Urinary bladder (tissue), 4 donors: ENCODE data around the gene STK4. TPM values are rescaled to one million over a fixed set of nuclear protein-coding genes. Genes with fewer than 3 reads are reported as not detected.
A peak's percentile ranks its signal among the peaks of the same experiment; 100 is the strongest.

Source experiments
- DNase-seq: peaks from one replicate; pipeline ENCODE4 v3.0.0-alpha.2; 2015; ENCODE audit errors: extremely low spot score
- H3K27ac ChIP-seq: one replicate; pipeline ENCODE4 v1.5.1; 2013; ENCODE audit warnings: low read depth, mild to moderate bottlenecking, moderate library complexity
- H3K36me3 ChIP-seq: one replicate; pipeline ENCODE4 v1.6.1; 2013; ENCODE audit warnings: mild to moderate bottlenecking, moderate library complexity; ENCODE audit not compliant: insufficient read depth
- H3K4me1 ChIP-seq: one replicate; pipeline ENCODE4 v1.6.1; 2013; ENCODE audit warnings: mild to moderate bottlenecking, moderate library complexity; ENCODE audit not compliant: insufficient read depth
- H3K4me3 ChIP-seq: one replicate; pipeline ENCODE4 v1.5.1; 2013; ENCODE audit warnings: low read depth, low read length
- WGBS: extraction: QIAGEN DNeasy Blood & Tissue Kit; methylation state at CpG from one replicate; pipeline ENCODE4 v1.1.7; 2013; 5-methylcytosine and 5-hydroxymethylcytosine counted together
- polyA plus RNA-seq: library from polyadenylated mRNA; stranded (reverse); fragments of 200-250 nt; gene quantifications from one replicate; pipeline ENCODE4 v1.2.3, GENCODE V29; 2013
- total RNA-seq: library from RNA; depleted of rRNA; stranded (reverse); fragments of >200 nt; gene quantifications from one replicate; pipeline ENCODE4 v1.2.3, GENCODE V29; 2014
- donor health status: healthy with polysubstance abuse.
- donor health status: healthy.

Gene STK4
- total and polyA plus RNA-seq, 2 donors, result 11.6 to 37.5 TPM

DNA sequence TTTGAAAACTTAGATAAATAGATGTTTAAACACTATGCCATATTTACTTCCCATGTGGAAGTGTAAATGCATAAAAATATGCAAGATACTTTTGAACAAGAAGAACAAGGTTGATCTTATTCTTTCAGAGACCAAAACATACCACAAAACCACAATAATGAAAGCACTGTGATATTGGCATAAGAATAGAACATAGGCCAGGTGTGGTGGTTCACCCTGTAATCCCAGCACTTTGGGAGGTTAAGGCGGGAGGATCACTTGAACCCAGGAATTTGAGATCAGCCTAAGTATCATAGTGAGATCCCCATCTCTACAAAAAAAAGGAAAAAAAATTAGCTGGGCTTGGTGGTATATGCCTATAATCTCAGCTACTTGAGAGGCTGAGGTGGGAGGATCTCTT lies 68.1 kb downstream of the STK4 start:
- Histone ChIP-seq H3K27ac (no peak overlapping the region), H3K4me1 (no peaks in the 10 kb centered on the region), H3K36me3 (no peaks in the 10 kb centered on the region), H3K4me3 (no peak overlapping the region)
- WGBS, result 98% methylated on average over 1 of the region's 1 CpG
- no peak for DNase-seq

GRCh38 chr20:45036044-45036755 lies 69.9 kb downstream of the STK4 start:
- no peaks in the 10 kb centered on the region for H3K36me3 ChIP-seq

GRCh38 chr20:45037050-45037449 lies 70.7 kb downstream of the STK4 start:
- H3K27ac ChIP-seq, result no peak overlapping the region
- DNase-seq, result no peak
- no peaks in the 10 kb centered on the region for H3K4me1 ChIP-seq
- WGBS, result 76% methylated on average over 1 of the region's 1 CpG
- H3K4me3 ChIP-seq, result no peak overlapping the region
- H3K36me3 ChIP-seq, result no peaks in the 10 kb centered on the region

More at GRCh38 chr20:45036044-45036755, 69.9 kb downstream of the STK4 start:
- 93% methylated on average over 10 of the region's 10 CpGs for WGBS
- H3K4me1 ChIP-seq, result no peaks in the 10 kb centered on the region
- H3K4me3 ChIP-seq, result no peak overlapping the region
- H3K27ac ChIP-seq, result no peak overlapping the region
- DNase-seq, result no peak

DNA sequence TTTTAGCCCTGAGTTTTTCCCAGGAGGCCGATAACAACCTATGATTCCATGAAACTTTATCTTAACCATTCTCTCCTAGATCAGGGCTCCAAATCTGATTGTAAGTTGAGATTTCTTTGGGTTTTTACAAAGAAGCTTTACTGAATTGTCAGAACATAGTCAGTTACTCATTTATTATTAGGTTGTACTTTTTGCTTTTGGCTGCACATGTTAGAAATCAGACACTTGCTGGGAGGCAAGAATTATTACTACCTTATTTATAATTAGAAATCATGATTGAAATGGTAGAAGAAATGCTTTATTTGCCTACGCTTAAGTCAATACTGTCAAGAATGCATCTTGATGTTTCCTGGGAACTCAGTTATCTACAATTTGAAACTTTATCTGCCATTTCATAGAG lies 71.3 kb downstream of the STK4 start:
- 88% methylated on average over 2 of the region's 2 CpGs for WGBS
- H3K36me3 ChIP-seq, result no peaks in the 10 kb centered on the region
- H3K27ac ChIP-seq, result no peak overlapping the region
- no peak for DNase-seq
- no peak overlapping the region for H3K4me3 ChIP-seq
- no peaks in the 10 kb centered on the region for H3K4me1 ChIP-seq

DNA sequence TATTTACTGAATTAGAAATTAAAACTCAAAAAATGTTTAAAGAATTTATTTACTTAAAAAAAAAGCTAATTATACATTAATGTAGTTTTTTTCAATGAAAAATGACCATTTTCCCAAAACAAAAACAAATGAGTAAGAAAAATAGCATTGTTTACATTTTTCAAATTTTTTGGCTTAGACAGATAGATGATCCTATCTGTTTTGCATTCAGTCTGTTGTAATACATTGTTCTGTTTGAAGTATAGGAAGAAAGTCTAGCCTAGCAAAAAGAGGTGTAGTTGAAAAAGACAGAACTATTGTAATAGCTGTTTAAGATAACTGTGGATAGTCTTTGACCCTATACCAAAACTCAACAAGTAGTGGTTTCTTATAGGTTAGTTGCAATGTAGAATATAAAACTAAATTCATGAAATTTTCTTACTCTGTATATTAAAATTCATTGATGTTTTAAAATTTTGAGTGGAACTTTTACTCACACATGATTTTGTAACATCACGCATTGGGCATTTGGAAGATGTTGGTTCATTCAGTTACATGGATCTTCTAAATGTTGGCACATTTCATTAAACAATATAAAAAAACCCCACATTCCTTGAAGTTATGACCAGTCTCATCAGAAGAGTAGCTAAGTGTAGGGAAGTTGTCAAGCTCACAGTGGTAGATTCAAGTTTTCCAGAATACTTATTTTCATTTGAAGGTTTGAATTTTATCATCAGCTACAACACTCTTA lies 72.6 kb downstream of the STK4 start:
- WGBS, result 92% methylated on average over 1 of the region's 1 CpG
- H3K27ac ChIP-seq, result no peak overlapping the region
- DNase-seq, result no peak
- no peak overlapping the region for H3K4me3 ChIP-seq
- H3K4me1 ChIP-seq, result no peaks in the 10 kb centered on the region
- H3K36me3 ChIP-seq, result no peaks in the 10 kb centered on the region

- H3K27ac ChIP-seq, result no peak overlapping the region
- H3K4me1 ChIP-seq, result no peaks in the 10 kb centered on the region
- WGBS, result 93% methylated on average over 1 of the region's 1 CpG
- DNase-seq, result no peak
- no peak overlapping the region for H3K4me3 ChIP-seq
- H3K36me3 ChIP-seq, result no peaks in the 10 kb centered on the region
Observed at GRCh38 chr20:45039475-45039820, 73.1 kb downstream of the STK4 start.

- H3K4me3 ChIP-seq, result no peak overlapping the region
- H3K36me3 ChIP-seq, result no peaks in the 10 kb centered on the region
- no peaks in the 10 kb centered on the region for H3K4me1 ChIP-seq
- H3K27ac ChIP-seq, result no peak overlapping the region
- whole genome bisulfite sequencing, result 65% methylated on average over 5 of the region's 5 CpGs
- DNase-seq, result no peak
Observed at GRCh38 chr20:45041464-45042337, 75.4 kb downstream of the STK4 start.

DNA sequence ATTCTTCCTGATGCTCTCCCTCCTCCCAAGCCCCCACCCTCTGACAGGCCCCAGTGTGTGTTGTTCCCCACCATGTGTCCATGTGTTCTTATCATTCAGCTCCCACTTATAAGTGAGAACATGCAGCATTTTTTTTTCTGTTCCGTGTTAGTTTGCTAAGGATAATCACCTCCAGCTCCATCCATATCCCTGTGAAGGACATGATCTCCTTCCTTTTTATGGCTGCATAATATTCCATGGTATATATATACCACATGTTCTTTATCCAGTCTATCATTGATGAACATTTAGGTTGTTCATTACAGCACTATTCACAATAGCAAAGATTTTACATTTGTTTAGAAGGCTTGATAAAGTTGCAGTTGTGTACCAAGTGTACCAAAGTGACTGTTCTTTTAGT lies 76.7 kb downstream of the STK4 start:
- no peak overlapping the region for H3K27ac ChIP-seq
- WGBS, result 98% methylated on average over 1 of the region's 1 CpG
- no peaks in the 10 kb centered on the region for H3K4me1 ChIP-seq
- DNase-seq, result no peak
- no peak overlapping the region for H3K4me3 ChIP-seq
- H3K36me3 ChIP-seq, result no peaks in the 10 kb centered on the region

GRCh38 chr20:45044084-45044573 lies 77.8 kb downstream of the STK4 start:
- Histone ChIP-seq H3K4me3 (no peak overlapping the region), H3K36me3 (no peaks in the 10 kb centered on the region), H3K27ac (no peak overlapping the region), H3K4me1 (no peaks in the 10 kb centered on the region)
- WGBS, result 30% methylated on average over 5 of the region's 5 CpGs
- DNase-seq, result peak; percentile 59

DNA sequence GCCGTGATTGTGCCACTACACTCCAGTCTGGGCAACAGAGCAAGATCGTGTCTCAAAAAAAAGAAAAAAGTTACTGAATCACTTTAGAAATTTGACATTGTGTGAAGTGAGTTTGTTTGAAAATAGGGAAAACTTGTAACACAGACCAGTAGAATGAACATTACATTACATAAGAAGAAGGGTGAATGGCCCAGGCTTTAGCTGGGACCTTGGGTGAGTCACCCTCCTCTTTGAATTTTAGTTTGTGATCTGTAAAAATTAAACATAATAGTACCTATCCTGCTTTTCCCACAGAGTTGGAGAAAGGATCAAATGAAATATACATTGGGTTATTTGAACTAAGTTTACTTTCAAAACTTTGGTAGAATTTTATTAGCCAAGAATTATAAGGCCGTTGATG lies 78.3 kb downstream of the STK4 start:
- WGBS, result 88% methylated on average over 3 of the region's 3 CpGs
- DNase-seq, result no peak
- no peak overlapping the region for H3K4me3 ChIP-seq

GRCh38 chr20:45047581-45048119 lies 81.3 kb downstream of the STK4 start:
- H3K27ac ChIP-seq, result no peak overlapping the region
- H3K4me1 ChIP-seq, result no peaks in the 10 kb centered on the region
- WGBS, result 88% methylated on average over 2 of the region's 2 CpGs
- no peak overlapping the region for H3K4me3 ChIP-seq
- H3K36me3 ChIP-seq, result peaks cover 2% of the 10 kb centered on the region
- no peak for DNase-seq

More for the DNA sequence above, 78.3 kb downstream of the STK4 start:
- no peaks in the 10 kb centered on the region for H3K36me3 ChIP-seq
- H3K4me1 ChIP-seq, result no peaks in the 10 kb centered on the region
- no peak overlapping the region for H3K27ac ChIP-seq

DNA sequence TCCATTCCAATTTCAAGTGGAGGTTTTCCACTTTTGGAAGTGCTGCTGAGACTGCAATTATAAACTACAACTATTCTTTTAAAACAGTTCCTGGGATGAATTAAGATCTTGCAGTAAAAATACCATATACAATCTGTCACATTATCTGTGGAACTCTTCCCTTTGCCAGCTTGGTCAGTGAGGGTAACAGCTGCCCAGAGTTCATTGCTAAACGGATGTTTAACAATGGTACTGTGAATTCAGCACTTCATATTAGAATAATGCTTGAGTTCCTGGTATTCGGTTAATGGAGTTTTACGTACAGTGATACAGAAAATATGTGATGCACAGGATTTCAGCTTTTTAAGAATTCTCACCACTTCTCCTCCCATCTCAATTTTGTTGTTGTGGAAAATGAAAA lies 83.1 kb downstream of the STK4 start:
- peaks cover 2% of the 10 kb centered on the region for H3K36me3 ChIP-seq
- DNase-seq, result no peak
- H3K4me3 ChIP-seq, result no peak overlapping the region
- WGBS, result 40% methylated on average over 3 of the region's 3 CpGs
- no peaks in the 10 kb centered on the region for H3K4me1 ChIP-seq
- no peak overlapping the region for H3K27ac ChIP-seq

GRCh38 chr20:45049904-45050471 lies 83.7 kb downstream of the STK4 start:
- 58% methylated on average over 5 of the region's 5 CpGs for WGBS
- no peak for DNase-seq
- Histone ChIP-seq H3K4me1 (no peaks in the 10 kb centered on the region), H3K36me3 (peaks cover 2% of the 10 kb centered on the region), H3K4me3 (no peak overlapping the region), H3K27ac (peak overlapping the region; percentile 16)
